Stimulated activated CD8-positive, alpha-beta memory T cell treated with anti-CD3 and anti-CD28 coated beads, Interleukin-2, amount 100 ng/mL, for 1 hour (primary cell): ENCODE measurements around the gene MAD1L1.
"Not testable (repeated sequence)": the region's sequence is repeated elsewhere in the genome, so short reads cannot be mapped to it uniquely, and the experiment has no call there.

ENCODE experiments used
- DNase-seq, 2 donors: peaks; one replicate each; pipeline ENCODE4 v3.0.0-alpha.2; 2020; ENCODE audit warnings: low read depth in 2 of 2

The MAD1L1 gene

GRCh38 chr7:2070151-2070763 is 162.5 kb downstream of the MAD1L1 start:
- no peak for DNase-seq

- DNase-seq, result no peak
Measured at GRCh38 chr7:2069472-2069860, 163.3 kb downstream of the MAD1L1 start.

GRCh38 chr7:2068693-2069471 is 163.9 kb downstream of the MAD1L1 start:
- DNase-seq, result no peak

DNA sequence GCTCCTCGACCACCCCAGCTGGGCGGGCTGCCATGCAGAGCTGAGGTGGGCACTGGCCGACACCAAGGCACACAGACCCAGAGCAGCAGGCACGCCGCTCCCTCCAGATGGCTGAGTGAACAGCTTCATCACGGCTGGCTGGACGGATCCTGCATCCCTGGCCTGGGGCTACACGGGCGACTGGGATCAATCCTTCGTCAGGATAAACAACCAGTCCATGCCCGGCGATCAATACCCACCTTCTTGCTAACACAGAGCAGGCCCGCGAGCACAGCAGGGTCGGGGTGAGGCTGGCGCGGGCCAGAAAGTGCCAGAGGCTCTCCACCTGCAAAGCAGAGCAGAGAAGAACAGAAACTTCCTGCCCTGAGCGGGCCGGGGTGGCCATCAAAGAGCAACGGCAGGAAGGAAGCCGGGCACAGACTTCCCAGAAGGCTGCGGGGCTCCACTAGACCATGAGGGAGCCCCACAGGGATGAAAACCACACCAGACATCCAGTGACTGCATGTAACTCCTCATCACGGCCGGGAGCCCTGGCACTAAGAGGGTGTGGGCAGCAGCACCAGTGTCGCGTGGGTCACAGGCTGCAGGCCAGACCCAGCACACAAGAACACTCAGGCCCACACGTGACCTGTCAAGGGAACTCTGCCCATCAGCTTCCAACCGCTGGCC is 166.4 kb downstream of the MAD1L1 start:
- no peak for DNase-seq

DNA sequence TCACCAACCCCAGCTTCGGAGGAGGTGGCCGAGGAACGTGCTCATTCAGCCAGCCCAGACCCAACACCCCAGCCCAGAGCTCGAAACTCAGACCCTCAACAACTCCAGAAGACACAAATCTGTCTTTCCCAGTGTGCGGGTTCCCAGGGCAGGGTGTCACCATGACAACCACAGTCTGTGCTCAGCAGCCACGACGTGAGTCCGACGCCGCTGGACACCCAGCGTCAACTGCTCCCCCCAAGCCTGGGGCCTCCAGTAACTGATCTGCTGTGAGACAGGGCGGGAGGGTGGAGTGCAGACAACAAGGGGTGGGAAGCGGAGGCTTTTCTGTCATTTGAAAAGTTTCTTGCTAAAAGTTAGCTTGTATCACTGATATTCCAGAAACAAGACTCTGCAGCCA is 167.2 kb downstream of the MAD1L1 start:
- DNase-seq, result no peak

GRCh38 chr7:2063563-2064260 is 169.0 kb downstream of the MAD1L1 start:
- no peak for DNase-seq

DNA sequence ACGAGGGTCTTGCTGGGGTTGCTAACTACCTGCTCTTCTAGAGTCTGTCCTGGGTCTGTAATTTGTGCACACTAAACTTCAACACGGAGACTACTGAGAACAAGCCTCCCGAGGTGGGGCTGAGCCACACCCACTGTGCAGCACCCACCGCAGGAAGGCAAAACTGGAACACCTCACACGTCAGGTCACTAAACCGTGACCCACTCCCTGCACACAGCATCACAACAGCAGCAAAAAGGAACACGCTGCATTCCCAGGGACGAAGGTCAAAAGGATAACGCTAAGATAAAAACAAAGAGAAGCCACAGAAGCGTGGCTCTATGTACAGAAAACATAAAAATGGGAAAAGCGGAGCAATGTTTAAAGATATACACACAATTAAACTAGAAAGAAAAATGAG is 170.1 kb downstream of the MAD1L1 start:
- no peak for DNase-seq

DNA sequence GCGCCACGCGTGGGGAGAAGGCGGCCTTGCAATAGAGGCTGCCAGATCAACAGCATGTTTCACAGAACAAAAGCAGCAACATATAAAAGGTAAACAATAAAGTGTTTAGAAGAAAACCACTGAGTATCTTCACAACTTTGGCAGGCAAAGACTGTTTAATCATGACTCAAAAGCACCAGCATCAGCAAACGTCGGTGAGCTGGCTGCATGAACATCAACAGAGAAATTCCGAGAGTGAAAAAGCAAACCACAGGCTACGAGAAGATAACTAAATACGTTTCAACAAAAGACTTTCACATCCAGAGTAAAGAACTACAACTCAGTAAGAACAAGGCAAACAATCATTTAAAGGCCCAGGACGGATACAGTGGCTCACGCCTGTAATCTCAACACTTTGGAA is 172.0 kb downstream of the MAD1L1 start:
- DNase-seq, result no peak

DNA sequence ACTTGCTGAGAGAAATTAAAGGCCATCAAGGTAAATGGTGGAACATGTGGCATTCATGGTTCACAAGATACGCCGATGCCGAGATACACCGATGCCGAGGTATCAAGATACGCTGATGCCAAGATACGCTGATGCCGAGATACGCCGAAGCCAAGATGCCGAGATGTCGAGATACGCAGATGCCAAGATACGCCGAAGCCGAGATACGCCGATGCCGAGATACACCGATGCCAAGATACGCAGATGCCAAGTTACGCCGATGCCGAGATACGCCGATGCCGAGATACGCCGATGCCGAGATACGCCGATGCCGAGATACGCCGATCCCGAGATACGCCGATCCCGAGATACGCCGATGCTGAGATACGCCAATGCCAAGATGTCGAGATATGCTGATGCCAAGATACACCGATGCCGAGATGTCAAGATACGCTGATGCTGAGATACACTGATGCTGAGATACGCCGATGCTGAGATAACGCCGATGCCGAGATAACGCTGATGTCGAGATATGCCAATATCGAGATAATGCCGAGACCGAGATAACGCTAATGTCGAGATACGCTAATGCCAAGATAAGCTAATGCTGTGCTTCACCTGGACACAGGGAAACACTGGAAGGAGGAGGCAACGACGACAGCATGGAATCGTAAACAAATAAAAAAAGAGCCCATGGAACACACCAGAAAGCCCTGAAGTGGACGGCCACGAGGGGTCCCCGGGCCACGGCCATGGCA is 172.6 kb downstream of the MAD1L1 start:
- DNase-seq, result no peak

DNA sequence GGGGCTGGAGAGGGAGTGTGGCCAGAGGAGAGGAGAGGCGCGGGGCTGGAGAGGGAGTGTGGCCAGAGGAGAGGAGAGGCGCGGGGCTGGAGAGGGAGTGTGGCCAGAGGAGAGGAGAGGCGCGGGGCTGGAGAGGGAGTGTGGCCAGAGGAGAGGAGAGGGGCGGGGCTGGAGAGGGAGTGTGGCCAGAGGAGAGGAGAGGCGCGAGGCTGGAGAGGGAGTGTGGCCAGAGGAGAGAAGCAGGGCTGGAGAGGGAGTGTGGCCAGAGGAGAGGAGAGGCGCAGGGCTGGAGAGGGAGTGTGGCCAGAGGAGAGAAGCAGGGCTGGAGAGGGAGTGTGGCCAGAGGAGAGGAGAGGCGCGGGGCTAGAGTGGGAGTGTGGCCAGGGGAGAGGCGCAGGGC is 174.5 kb downstream of the MAD1L1 start:
- DNase-seq, result not testable (repeated sequence)

DNA sequence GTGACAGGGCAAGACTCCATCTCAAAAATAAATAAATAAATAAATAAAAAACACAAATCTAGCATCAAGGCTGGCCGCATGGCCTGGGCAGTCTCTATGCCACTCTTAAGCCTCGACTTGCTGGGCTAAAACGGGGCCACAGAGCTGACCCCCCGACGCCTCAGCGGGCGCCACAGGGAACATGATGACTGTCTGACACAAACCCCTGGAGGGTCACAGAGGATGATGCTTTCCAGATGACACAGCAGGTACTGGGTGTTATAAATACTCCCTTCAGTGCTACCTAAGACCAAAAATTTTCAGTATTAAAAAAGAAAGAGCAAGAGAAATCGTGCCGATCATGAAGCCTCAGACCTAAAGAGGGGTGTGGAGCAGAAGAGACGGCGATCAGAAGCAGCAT is 176.8 kb downstream of the MAD1L1 start:
- DNase-seq, result no peak

GRCh38 chr7:2054927-2055326 is 177.8 kb downstream of the MAD1L1 start:
- DNase-seq, result no peak

GRCh38 chr7:2053395-2053794 is 179.3 kb downstream of the MAD1L1 start:
- DNase-seq, result no peak

DNA sequence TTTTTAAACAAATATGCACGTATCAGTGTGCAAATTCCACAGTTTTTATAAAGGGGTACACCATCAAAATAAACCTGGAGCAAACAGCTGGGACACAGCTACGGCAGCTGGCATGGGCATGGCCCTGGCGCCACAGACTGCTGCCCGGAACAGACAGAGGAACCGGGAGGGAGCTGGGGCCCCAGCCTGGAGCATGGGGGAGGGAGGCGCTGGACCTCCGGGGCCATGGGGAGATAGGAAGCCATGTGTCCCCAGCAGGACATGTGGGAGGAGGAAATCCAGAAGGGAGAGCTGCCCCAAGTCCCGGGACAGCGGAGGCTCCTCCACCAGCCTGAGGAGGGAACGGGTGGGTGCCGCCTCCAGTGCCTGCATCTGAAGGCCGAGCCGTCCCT is 180.1 kb downstream of the MAD1L1 start:
- no peak for DNase-seq

DNA sequence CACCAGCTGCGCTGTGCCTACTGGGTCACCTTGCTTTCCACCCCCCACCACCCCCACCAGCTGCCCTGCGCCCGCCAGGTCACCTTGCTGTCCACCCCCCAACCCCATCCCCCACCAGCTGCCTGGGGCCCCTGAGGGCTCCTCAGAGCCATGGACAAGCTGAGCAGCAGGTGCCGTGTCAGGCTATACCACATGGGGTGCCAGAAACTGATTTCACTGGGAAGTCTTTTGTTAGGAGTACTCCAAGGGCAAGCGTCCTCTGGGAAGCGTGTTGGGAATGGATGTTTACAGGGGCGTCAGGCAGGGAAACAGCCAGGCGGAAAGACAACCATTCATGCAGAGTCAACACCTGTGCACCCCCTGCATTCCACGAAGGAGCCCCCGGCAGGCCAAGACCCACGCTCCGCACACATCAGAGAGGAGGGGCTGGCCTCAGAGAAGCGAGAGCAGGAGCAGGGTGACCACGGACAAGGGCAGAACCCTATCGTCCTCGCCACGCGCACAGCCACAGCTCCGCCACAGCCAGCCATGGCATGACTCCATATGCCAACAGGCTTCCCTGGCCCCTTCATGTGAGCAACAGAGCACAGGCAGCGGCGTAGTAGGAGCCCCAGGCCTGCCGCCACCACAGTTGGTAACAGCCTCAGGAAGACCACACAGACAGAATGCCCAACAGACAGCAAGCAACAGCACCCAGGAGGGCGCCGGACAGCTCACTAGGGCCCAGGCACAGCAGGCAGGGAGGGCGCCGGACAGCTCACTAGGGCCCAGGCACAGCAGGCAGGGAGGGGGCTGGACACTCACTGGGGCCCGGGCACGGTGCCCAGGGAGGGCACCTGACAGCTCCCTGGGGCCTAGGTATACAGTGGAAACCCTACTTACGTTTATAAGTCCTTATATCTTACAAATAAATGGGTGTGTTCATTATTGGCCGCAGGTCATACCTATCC is 180.8 kb downstream of the MAD1L1 start:
- no peak for DNase-seq

DNA sequence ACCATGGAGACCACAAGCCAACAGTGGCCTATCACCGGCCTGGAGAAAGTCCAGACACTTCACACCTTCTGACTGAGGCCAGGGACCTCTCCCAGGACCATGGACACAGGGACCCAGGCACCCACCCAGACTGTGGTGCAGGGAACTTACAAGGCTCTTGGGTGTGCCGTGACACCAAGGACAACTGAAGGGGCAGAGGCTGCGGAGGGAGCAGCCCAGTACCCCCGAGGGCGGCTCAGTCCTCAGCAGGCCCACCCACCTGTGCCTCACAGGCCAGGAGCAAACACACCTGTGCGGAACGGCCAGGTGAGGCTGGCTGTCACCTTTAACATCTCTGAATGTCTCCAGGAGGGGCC is 182.3 kb downstream of the MAD1L1 start:
- no peak for DNase-seq

DNA sequence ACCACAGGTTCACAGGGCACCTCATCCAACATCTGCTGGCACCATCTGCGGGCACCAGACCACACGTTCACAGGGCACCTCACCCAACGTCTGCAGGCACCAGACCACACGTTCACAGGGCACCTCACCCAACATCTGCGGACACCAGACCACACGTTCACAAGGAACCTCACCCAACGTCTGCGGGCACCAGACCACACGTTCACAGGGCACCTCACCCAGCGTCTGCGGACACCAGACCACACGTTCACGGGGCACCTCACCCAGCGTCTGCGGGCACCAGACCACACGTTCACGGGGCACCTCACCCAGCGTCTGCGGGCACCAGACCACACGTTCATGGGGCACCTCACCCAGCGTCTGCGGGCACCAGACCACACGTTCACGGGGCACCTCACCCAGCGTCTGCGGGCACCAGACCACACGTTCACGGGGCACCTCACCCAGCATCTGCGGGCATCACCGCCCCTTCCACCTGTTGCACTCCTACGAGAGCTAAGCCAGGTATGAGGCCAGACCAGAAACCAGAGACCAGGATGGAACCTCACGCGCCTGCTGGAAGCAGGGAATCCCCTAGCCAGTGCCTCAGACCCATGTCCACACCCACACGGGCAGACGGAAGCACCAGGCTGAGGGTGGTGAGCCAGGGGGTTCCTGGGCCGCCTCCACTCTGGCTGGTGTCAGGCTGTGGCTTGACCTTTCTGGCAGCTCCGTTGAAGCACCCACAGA is 182.8 kb downstream of the MAD1L1 start:
- DNase-seq, result no peak

GRCh38 chr7:2049111-2049781 is 183.5 kb downstream of the MAD1L1 start:
- DNase-seq, result no peak

- DNase-seq, result no peak
Measured at GRCh38 chr7:2048531-2048930, 184.2 kb downstream of the MAD1L1 start.

- no peak for DNase-seq
Measured at GRCh38 chr7:2048006-2048405, 184.7 kb downstream of the MAD1L1 start.
